NCI-H748 treated with DMSO at 0.1 percent for 48 hours (cell line): Measurements from ENCODE around the gene TMEM82.

ENCODE experiments used
- DNase-seq: peaks from one replicate; lab custom pipeline; 2025; lab: John Stamatoyannopoulos, UW

Gene TMEM82

DNA sequence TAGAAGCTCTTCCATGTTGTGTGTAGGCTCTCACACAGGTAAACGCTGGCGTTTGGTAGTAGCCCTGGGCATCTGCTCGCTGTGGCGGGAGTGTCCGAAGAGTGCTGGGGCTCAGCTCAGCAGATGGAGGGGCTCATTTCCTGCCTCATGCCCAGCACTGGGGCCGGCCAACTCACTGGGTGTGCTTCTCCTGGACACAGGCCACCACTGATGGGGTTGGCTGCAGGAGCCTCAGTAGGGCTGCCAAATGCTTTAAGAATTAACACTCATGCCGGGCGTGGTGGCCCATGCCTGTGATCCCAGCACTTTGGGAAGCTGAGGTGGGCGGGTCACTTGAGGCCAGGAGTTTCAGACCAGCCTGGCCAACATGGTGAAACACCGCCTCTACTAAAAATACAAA lies 44.3 kb downstream of the TMEM82 start:
- no peak for DNase-seq

DNA sequence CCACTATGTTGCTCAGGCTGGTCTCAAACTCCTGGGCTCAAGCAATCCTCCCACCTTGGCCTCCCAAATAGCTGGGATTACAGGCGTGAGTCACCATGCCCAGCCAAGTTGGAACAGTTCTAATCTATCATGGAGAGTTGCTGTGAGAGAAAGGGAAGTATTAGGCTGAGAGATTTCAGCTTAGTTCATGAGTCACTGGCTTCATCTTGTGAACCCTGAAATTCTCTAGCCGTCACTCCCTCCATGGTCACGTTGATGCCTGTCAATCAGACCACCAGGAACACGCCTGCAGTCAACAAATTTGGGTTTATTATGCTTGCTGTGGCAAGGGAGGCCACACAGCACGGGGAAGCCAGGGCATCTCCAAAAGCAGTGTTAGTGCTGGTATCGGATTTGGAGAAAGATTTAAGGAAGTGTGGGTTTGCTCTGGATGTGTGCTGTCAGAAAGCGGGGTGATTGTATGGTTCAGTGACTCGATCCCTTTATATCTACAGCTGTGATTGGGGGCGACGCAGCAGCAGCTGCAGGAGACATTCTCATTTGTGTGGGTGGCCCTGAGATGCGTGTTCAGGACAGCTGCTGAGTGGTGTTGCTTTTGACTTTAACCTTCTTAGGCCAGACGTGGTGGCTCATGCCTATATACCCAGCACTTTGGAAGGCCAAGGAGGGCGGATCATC lies 46.5 kb downstream of the TMEM82 start:
- no peak for DNase-seq

DNA sequence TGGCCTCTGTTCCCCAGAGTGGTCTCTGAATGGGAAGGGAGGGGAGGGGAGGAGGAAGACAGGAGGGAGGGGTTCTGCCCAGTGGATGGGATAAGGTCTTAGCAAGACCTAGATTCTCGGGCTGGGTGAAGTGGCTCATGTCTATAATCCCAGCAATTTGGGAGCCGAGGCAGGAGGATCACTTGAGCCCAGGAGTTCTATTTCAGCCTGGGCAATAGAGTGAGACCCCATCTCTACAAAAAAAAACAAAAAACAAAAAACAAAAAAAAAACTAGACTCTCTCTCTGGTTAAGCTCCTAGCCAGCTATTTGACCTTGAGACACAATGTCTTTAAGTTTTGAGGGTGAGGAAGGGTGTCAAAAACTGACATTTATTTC lies 53.8 kb downstream of the TMEM82 start:
- no peak for DNase-seq
